ENCODE data around the gene TMEM121B.

GRCh38 chr22:17085277-17086181, 35.6 kb downstream of the TMEM121B start:
- no peak for TF ChIP-seq CTCF (IDR thresholded peaks at IDR 0.05)
- no peak for TF ChIP-seq POLR2A (IDR thresholded peaks at IDR 0.05)

All from body of pancreas (tissue), 4 donors.